ENCODE data around the gene PPM1K.

The PPM1K gene

DNA sequence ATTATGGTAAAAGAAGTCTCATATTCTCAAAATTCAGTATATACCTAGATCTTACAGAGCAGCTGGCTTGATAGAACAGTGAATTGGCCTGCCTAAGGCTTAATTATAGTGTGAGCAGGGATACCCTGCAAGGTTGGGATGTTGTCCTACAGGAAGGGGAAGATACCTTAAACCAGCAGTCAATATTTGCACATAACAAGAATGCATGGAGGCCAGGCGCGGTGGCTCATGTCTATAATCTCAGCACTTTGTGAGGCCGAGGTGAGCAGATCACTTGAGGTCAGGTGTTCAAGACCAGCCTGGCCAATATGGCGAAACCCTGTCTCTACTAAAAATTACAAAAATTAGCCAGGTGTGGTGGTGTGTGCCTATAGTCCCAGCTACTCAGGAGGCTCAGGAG is 67.2 kb downstream of the PPM1K start:
- DNase-seq (ENCODE audit: low spot score): no peak

DNA sequence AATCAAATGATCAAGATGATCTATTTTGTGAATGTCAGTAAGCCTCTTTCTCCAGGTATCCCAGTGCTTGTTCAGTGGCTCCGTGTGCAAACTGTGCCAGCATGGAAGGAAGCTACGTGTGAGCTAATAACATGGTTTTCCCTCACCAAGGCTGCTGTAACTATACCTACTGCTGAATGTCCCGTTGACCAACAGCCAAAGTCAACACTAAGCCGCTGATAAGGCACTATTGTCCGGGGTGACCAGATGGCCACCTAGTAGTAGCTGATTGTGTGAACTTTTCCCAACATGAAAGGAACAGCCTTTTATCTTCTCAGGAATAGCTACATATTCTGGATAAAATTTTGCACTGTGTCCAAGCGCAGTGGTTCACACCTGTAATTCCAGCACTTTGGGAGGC is 68.0 kb downstream of the PPM1K start:
- no peak for DNase-seq (ENCODE audit: low spot score)

DNA sequence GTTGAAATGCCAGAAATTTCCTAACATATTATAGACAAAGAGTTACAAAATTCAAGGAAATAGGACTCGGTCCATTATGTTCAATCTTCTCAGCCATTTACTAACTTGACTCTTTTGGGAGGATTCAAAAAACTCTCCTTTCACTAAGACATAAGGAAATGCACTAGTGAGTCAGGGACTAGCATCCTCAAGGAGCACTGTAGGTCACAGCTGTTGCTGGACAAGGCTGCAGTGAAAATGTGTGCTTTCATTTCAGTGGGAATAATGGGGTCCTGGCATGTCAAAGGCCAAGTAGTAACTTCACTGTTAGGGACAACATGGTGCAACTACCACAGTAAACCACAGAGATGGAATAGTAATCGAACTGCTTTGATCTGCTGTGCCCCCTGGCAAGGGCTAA is 69.0 kb downstream of the PPM1K start:
- no peak for DNase-seq (ENCODE audit: low spot score)

DNA sequence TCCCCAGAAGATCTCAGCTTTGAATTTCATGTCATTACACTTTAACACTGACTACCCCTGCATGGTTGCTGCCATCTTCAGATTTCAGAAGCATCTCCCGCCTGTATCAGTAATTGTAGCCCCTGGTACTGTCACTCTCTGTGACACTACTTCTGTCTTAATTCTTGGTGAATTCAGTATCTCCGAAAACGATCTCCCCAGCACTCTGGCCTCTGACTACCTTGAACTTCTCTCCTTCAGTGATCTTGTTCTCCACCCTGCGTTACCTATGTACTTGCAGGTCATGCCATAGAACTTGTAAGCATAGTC is 72.2 kb downstream of the PPM1K start:
- no peak for DNase-seq (ENCODE audit: low spot score)

DNA sequence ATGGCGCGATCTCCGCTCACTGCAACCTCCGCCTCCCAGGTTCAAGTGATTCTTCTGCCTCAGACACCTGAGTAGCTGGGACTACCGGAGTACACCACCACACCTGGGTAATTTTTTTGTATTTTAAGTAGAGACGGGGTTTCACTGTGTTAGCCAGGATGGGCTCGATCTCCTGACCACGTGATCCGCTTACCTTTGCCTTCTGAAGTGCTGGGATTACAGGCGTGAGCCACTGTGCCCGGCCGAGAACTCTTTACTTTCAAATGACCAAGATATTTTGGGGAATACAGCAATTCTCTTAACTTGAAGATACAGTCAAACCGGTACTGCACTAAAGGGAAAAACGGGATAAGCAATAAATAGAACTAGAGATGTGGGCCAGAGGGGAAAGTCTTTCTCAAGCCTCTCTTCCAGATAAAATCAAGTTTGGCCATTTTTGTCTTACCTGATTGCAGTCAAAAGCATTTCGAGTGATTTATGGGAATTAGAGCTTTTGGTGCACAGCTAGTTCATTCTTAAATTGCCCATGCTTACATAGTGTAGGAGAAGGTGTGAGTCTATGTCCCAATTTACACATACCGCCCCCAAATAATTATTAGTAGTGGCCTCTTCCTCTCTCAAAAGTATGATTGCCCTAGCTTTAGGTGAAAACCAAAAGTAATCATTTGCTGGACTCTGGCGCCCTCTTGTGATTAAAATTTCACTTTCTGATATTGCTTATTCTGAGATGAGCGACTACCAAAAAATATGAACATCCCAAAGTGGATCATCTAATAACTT is 72.7 kb downstream of the PPM1K start:
- DNase-seq (ENCODE audit: low spot score): no peak

DNA sequence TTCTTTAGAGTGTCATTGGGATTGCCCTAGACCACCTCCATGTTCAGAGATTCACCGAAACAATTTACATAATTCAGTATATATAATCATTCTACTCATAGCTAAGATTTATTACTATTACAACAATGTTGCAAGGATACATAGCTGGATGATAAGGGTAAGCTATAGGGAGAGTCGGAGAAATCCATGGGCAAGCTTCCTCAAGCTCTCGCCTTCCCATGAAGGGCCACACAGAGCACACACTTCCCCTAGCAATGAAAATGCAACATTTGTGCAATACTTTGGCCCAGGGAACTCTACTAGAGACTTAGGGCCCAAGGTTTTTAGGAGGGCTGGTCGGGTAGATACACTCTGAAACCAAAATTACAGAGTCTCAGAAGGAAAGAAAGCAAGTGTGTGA is 76.2 kb downstream of the PPM1K start:
- no peak for DNase-seq (ENCODE audit: low spot score)

Data from D341Med (cell line).